Activated naive CD4-positive, alpha-beta T cell treated with anti-CD3 and anti-CD28 coated beads for 36 hours (primary cell): ENCODE measurements around the gene LIPK. TPM values are rescaled to one million over a fixed set of nuclear protein-coding genes. Genes with fewer than 3 reads are reported as not detected.
"Not testable (repeated sequence)": the region's sequence is repeated elsewhere in the genome, so short reads cannot be mapped to it uniquely, and the experiment has no call there.

Source experiments
- CTCF ChIA-PET: fragments of 350-600 bp; sonication (Branson Sonifier 250); formaldehyde crosslinking; loops from one replicate; lab custom pipeline; 2021; ENCODE audit warnings: antibody characterized with exemption; lab: Charles Lee
- DNase-seq: peaks from one replicate; pipeline ENCODE4 v3.0.0-alpha.2; 2020
- H3K27ac Mint-ChIP-seq: one replicate; pipeline ENCODE4 v1.8.0; 2021; ENCODE audit warnings: mild to moderate bottlenecking, mixed read lengths
- H3K27me3 Mint-ChIP-seq: one replicate; pipeline ENCODE4 v1.8.0; 2021; ENCODE audit warnings: low read depth, mixed read lengths
- H3K36me3 Mint-ChIP-seq: one replicate; pipeline ENCODE4 v1.8.0; 2021; ENCODE audit warnings: low read depth, mixed read lengths
- H3K4me1 Mint-ChIP-seq: one replicate; pipeline ENCODE4 v1.8.0; 2021; ENCODE audit warnings: low read depth, mixed read lengths
- H3K4me3 Mint-ChIP-seq: one replicate; pipeline ENCODE4 v1.8.0; 2021; ENCODE audit warnings: mild to moderate bottlenecking, moderate library complexity, mixed read lengths
- H3K9me3 Mint-ChIP-seq: one replicate; pipeline ENCODE4 v1.8.0; 2021; ENCODE audit warnings: mixed read lengths
- intact Hi-C: fragments of 100-400 bp; cut with micrococcal nuclease; formaldehyde crosslinking; loops from one replicate; pipeline ENCODE4 v1.15.1; 2023
- total RNA-seq, 2 experiments: library from RNA; stranded (reverse); gene quantifications; one replicate each; pipeline ENCODE4 v1.2.3, GENCODE V29; 2021

LIPK gene
- total RNA-seq, 2 experiments from 2014 or later, result not detected

DNA sequence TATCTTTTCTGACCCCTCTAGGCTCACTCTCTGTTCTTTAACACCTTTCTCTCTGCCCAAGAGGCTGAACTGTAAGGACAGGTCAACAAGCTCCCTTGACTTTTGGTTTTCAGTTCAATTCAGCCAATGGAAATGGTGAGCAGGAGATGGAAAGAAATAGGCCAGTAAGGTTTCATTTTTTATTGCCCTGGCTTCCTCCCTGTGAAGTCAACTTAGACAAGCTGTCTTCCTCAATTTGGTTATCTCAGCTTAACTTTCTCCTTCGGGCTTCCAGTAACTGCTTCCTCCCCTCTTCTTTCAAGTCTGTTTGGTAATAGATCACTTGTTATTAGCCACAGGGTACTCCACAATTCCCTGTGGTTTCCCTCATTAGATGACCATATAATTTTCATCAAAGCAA, 19.7 kb downstream of the LIPK start:
- no peak overlapping the region for H3K27ac Mint-ChIP-seq

DNA sequence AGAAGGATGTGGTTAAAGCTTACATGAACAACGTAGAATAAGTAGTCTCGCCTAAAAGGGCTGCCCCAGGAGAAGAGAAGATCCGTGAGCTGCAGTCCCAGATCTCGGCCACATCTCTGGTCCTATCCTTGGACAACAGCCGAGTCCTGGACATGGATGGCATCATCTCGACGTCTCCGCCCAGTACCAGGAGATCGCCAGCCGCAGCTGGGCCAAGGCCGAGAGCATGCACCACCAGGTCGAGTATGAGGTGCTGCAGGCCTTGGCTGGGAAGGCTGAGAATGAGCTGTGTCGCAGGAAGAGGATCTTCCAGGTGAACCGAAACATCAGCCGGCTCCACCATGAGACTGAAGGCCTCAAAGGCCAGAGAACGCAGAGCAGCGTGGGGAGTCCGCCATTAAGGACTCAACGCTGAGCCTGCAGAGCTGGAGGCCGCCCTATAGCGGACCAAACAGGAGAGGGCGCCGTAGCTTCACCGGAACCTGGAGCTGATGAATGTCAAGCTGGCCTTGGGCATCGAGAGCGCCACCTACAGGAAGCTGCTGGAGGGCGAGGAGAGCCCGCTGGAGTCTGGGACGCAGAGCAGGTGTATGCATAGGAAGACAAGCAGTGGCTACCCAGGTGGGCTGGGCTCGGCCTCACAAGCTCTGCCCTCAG, 22.2 kb downstream of the LIPK start:
- intact Hi-C loops, result loop anchor here (1.0 kb wide), 2 partner anchors 137 to 204 kb away; no protein-coding TSS in a partner anchor
- CTCF ChIA-PET, result interaction anchor here (0.7 to 3.1 kb wide), 22 partner anchors 10 to 207 kb away, joined by 3 to 18 read pairs (median 4); no protein-coding TSS in a partner anchor
- H3K36me3 Mint-ChIP-seq, result no peaks in the 10 kb centered on the region
- peaks cover 7% of the 10 kb centered on the region for H3K27me3 Mint-ChIP-seq
- no peak overlapping the region for H3K4me3 Mint-ChIP-seq
- H3K9me3 Mint-ChIP-seq, result no peaks in the 10 kb centered on the region
- peak; percentile 68 for DNase-seq
- H3K4me1 Mint-ChIP-seq, result peaks cover 2% of the 10 kb centered on the region
- no peak overlapping the region for H3K27ac Mint-ChIP-seq

More for the DNA sequence above, 19.7 kb downstream of the LIPK start:
- intact Hi-C loops, result no loop called here
- CTCF ChIA-PET, result interaction anchor here (0.8 kb wide), 1 partner anchor 15 kb away, joined by 3 read pairs; no protein-coding TSS in a partner anchor
- Mint-ChIP-seq H3K36me3 (no peaks in the 10 kb centered on the region), H3K27me3 (peaks cover 7% of the 10 kb centered on the region), H3K9me3 (no peaks in the 10 kb centered on the region), H3K4me3 (no peak overlapping the region), H3K4me1 (peaks cover 2% of the 10 kb centered on the region)
- DNase-seq, result no peak

DNA sequence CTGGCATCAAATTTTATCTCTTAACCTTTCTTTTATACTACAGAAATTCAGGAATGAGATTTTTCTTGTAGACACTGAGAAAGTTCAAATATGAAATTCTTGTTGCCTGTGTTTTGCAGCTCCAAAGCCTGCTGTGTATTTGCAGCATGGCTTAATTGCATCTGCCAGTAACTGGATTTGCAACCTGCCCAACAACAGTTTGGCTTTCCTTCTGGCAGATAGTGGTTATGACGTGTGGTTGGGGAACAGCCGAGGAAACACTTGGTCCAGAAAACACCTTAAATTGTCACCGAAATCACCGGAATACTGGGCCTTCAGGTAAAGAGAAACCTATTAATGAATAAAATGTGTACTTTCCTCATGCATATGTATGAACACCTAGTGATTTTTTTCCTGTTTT, 24.8 kb downstream of the LIPK start:
- CTCF ChIA-PET, result interaction anchor here (0.6 to 1.2 kb wide), 2 partner anchors 60 to 257 kb away, joined by 3 read pairs; no protein-coding TSS in a partner anchor

DNA sequence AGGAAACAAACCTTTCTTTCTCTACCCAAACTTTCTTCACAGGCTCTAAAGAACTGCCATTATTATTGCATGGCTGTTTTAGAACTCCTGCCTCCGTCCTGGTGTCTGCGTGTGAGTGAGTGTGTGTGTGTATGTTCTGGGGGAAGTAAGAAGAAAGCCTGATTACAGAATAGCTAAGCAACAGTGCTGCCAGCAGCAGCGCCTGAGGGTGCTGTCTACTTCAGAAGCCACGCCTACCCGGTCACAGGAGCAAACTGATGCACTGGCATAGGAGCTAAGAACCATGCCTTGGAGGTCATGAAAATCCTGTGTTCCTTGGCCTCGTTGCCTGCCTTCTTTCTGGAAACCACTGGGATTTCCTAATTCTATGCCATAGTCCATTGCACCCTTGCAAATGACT, 25.2 kb downstream of the LIPK start:
- intact Hi-C loops, result no loop called here
- no peak overlapping the region for H3K27ac Mint-ChIP-seq
- H3K4me1 Mint-ChIP-seq, result no peaks in the 10 kb centered on the region
- H3K27me3 Mint-ChIP-seq, result no peaks in the 10 kb centered on the region
- no peaks in the 10 kb centered on the region for H3K36me3 Mint-ChIP-seq
- CTCF ChIA-PET, result interaction anchor here (1.2 kb wide), 1 partner anchor 256 kb away, joined by 3 read pairs; no protein-coding TSS in a partner anchor
- DNase-seq, result no peak
- no peaks in the 10 kb centered on the region for H3K9me3 Mint-ChIP-seq
- no peak overlapping the region for H3K4me3 Mint-ChIP-seq

More for the DNA sequence above, 24.8 kb downstream of the LIPK start:
- Mint-ChIP-seq H3K27me3 (peaks cover 3% of the 10 kb centered on the region), H3K27ac (no peak overlapping the region), H3K4me1 (peaks cover 2% of the 10 kb centered on the region), H3K4me3 (no peak overlapping the region), H3K9me3 (no peaks in the 10 kb centered on the region), H3K36me3 (no peaks in the 10 kb centered on the region)
- intact Hi-C loops, result no loop called here
- no peak for DNase-seq

DNA sequence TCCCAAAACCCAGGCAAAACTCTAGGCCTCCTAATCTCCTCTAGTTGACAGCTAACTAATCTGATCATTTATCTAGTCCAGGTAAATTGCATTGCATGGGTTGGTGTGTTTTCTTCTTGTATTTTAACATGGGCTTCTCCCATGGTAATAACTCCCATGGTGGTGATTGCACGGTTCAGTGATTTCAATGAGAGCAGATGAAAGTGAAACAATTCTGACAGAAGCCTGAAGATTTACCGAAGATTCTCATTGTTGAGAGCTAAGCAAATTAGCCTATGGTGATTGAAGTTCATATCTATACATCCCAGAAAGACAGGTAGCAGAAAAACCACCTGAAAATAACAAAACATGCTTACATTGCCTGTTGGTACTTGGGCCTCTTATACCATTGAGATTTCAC, 27.2 kb downstream of the LIPK start:
- Mint-ChIP-seq H3K4me1 (no peaks in the 10 kb centered on the region), H3K27ac (no peak overlapping the region), H3K27me3 (peaks cover 3% of the 10 kb centered on the region), H3K9me3 (no peaks in the 10 kb centered on the region), H3K4me3 (no peak overlapping the region), H3K36me3 (no peaks in the 10 kb centered on the region)
- CTCF ChIA-PET, result no interaction called here
- intact Hi-C loops, result no loop called here
- DNase-seq, result no peak

DNA sequence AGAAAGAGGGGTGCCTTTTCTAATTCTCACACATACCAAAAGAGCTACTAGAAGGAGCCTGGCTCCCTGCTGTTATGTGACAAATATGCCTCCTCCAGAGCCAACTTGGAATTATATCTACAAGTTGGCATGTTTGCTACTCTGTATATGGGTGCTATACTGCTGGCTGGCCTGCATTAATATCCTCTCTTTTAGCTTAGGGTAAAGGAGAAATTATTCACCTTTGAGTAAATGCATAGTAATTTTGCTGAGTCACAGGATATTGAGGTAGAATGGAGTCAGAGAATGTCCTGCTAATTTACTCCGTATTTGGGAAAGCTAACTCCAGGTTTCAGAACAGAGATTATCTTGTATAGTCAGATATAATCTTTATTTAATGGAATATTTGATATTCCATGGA, 29.6 kb downstream of the LIPK start:
- Mint-ChIP-seq H3K9me3 (no peaks in the 10 kb centered on the region), H3K4me1 (no peaks in the 10 kb centered on the region), H3K27me3 (peaks cover 10% of the 10 kb centered on the region), H3K27ac (no peak overlapping the region), H3K36me3 (no peaks in the 10 kb centered on the region), H3K4me3 (no peak overlapping the region)
- intact Hi-C loops, result no loop called here
- CTCF ChIA-PET, result interaction anchor here (0.6 kb wide), 1 partner anchor 197 kb away, joined by 3 read pairs; no protein-coding TSS in a partner anchor
- no peak for DNase-seq

DNA sequence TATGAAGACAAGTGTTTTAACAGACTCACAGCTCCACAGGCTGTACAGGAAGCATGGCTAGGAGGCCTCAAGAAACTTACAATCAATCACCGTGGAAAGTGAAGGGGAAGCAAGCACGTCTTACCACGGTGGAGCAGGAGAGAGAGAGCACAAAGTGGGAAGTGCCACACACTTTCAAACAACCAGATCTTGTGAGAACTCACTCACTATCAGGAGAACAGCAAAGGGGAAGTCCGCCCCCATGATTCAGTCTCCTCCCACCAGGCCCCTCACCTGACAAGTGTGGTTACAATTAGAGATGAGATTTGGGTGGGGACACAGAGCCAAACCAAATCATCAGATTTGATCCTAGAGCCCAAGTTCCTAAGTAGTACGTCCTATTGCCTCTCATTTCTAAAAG, 35.9 kb downstream of the LIPK start:
- DNase-seq, H3K9me3 Mint-ChIP-seq, intact Hi-C loops, H3K4me3 Mint-ChIP-seq, H3K4me1 Mint-ChIP-seq, H3K27ac Mint-ChIP-seq, H3K36me3 Mint-ChIP-seq: not testable (repeated sequence)
- peaks cover 23% of the 10 kb centered on the region for H3K27me3 Mint-ChIP-seq
- CTCF ChIA-PET, result interaction anchor here (1.0 kb wide), 1 partner anchor 14 kb away, joined by 3 read pairs; no protein-coding TSS in a partner anchor

DNA sequence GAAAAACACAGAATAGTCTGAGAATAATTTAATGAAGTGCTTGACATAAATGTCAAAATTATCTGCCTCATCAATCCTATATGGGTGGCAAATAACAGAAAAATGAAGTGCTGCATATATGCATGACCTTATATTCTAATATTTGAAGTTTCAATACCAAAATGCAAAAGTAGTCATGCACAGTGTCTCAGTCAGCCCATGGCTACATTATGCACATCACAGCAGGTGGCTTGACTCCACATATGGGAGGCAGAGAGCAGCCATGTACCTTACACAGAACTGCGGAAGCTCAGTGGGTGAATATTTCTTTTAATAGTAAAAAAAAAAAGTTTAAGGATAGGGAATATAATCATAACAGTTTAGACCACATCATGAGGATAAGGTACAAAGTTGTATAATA, 36.4 kb downstream of the LIPK start:
- Mint-ChIP-seq H3K27me3 (peaks cover 22% of the 10 kb centered on the region), H3K36me3 (no peaks in the 10 kb centered on the region), H3K4me3 (no peak overlapping the region), H3K27ac (no peak overlapping the region), H3K9me3 (peaks cover 4% of the 10 kb centered on the region), H3K4me1 (no peaks in the 10 kb centered on the region)
- intact Hi-C loops, result no loop called here
- DNase-seq, result no peak
- CTCF ChIA-PET, result interaction anchor here (0.7 kb wide), 2 partner anchors 17 to 672 kb away, joined by 3 to 4 read pairs; no protein-coding TSS in a partner anchor

DNA sequence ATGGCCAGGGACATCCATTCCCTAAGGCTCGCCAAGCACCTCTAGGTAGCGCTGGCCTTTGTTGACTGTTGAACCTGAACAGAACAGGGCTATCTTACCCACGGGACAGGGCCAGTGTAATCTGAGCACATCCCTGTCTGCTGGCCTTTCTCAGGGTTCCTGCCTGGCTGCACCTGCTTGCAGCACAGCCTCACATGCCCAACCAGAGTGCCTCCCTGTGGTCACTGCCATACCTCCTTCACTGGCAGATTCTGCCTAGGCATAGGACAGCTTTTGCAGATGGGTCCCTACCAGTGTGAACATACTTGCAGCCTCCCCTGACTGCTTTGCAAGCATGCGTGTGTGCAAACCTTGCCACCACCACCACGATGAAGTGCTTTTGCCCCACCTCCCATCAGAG, 38.0 kb downstream of the LIPK start:
- no peak for DNase-seq
- Mint-ChIP-seq H3K4me1 (no peaks in the 10 kb centered on the region), H3K4me3 (no peak overlapping the region), H3K27me3 (peaks cover 20% of the 10 kb centered on the region), H3K9me3 (peaks cover 9% of the 10 kb centered on the region), H3K27ac (no peak overlapping the region), H3K36me3 (no peaks in the 10 kb centered on the region)
- CTCF ChIA-PET, result interaction anchor here (1.6 to 1.9 kb wide), 2 partner anchors 15 to 57 kb away, joined by 6 read pairs; no protein-coding TSS in a partner anchor
- intact Hi-C loops, result no loop called here

DNA sequence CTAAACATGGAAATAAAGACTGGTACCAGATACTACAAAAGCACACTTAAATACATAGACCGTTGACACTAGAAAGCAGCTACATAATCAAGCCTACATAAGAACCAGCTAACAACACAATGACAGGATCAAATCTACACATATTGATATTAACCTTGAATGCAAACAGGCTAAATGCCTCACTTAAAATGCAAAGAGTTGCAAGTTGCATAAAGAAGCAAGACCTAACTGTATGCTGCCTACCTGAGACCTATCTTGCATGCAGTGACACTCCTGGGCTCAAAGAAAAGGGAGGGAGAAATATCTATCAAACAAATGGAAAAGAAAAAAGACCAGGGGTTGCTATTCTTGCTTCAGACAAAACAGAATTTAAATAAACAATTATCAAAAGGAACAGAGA, 39.6 kb downstream of the LIPK start:
- CTCF ChIA-PET, result interaction anchor here (1.9 kb wide), 1 partner anchor 17 kb away, joined by 6 read pairs; no protein-coding TSS in a partner anchor
- intact Hi-C loops, result no loop called here
- H3K27ac Mint-ChIP-seq, result no peak overlapping the region

DNA sequence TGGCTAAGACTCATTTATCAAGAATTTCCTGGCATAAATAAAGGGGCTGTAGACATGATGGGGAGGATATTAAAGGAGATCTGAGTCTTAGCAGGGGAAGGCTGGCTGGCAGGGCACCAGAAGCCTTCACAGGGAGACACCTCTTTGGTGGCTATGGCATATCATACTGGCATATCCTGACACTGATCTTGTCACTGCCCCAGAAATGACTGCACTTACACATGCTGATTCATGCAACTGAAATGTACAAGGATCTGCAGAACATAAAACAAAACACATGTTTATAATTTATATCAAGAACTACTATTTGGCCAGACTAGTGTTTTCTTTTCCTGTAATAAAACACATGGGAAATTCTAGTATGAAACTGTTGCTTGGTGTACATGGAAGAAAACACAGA, 48.2 kb downstream of the LIPK start:
- Mint-ChIP-seq H3K9me3 (no peaks in the 10 kb centered on the region), H3K27ac (no peak overlapping the region), H3K36me3 (no peaks in the 10 kb centered on the region), H3K4me3 (no peak overlapping the region), H3K4me1 (peaks cover 6% of the 10 kb centered on the region), H3K27me3 (peaks cover 6% of the 10 kb centered on the region)
- CTCF ChIA-PET, result no interaction called here
- DNase-seq, result no peak
- intact Hi-C loops, result loop anchor here (10.0 kb wide), 1 partner anchor 689 kb away; no protein-coding TSS in a partner anchor

More for the DNA sequence above, 39.6 kb downstream of the LIPK start:
- H3K4me3 Mint-ChIP-seq, result no peak overlapping the region
- H3K36me3 Mint-ChIP-seq, result no peaks in the 10 kb centered on the region
- DNase-seq, result no peak
- H3K4me1 Mint-ChIP-seq, result no peaks in the 10 kb centered on the region
- H3K9me3 Mint-ChIP-seq, result peaks cover 9% of the 10 kb centered on the region
- H3K27me3 Mint-ChIP-seq, result peaks cover 17% of the 10 kb centered on the region

DNA sequence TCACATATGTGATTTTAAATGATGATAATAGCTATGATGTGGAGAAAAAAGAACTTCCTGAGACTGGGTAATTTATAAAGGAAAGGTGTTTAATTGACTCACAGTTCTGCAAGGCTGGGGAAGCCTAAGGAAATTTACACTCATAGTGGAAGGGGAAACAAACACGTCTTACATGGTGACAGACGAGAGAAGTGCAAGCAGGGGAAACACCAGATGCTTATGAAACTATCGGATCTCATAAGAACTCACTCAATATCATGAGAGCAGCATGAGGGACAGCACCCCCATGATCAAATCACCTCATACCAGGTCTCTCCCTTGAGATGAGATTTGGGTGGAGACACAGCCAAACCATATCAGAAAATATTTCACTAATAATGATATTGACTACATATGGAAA, 49.7 kb downstream of the LIPK start:
- DNase-seq, result peak; percentile 51
- Mint-ChIP-seq H3K4me3 (no peak overlapping the region), H3K9me3 (no peaks in the 10 kb centered on the region), H3K4me1 (peaks cover 10% of the 10 kb centered on the region), H3K36me3 (no peaks in the 10 kb centered on the region), H3K27me3 (peaks cover 6% of the 10 kb centered on the region), H3K27ac (no peak overlapping the region)
- intact Hi-C loops, result loop anchor here (1.0 to 10.0 kb wide), 6 partner anchors 38 to 691 kb away; no protein-coding TSS in a partner anchor
- CTCF ChIA-PET, result interaction anchor here (0.9 kb wide), 1 partner anchor 48 kb away, joined by 4 read pairs; no protein-coding TSS in a partner anchor
